Smooth muscle cell (in vitro differentiated cells): ENCODE results near the gene USP24. TPM values are rescaled to one million over a fixed set of nuclear protein-coding genes. Genes with fewer than 3 reads are reported as not detected.

Experiments used
- DNase-seq: peaks from one replicate; lab custom pipeline; 2025; ENCODE audit not compliant: unreplicated experiment; lab: John Stamatoyannopoulos, UW
- H2AFZ ChIP-seq: fragments of 200-600 bp; sonication (generic); 2 replicates; pipeline ENCODE4 v1.6.0; 2016; ENCODE audit warnings: antibody characterized with exemption, low read depth, mild to moderate bottlenecking
- H3F3A ChIP-seq: fragments of 200-600 bp; sonication (generic); 2 replicates; pipeline ENCODE4 v1.6.0; 2017; ENCODE audit warnings: antibody characterized with exemption, low read depth
- H3K27ac ChIP-seq: fragments of 200-600 bp; sonication (generic); 2 replicates; pipeline ENCODE4 v1.5.1; 2016; ENCODE audit warnings: low read depth, mild to moderate bottlenecking
- H3K27me3 ChIP-seq: fragments of 200-600 bp; sonication (generic); 2 replicates; pipeline ENCODE4 v1.6.1; 2016; ENCODE audit warnings: low read depth, mild to moderate bottlenecking
- H3K36me3 ChIP-seq: fragments of 200-600 bp; sonication (generic); 2 replicates; pipeline ENCODE4 v1.5.1; 2016; ENCODE audit warnings: low read depth
- H3K4me1 ChIP-seq: fragments of 200-600 bp; sonication (generic); 2 replicates; pipeline ENCODE4 v1.5.1; 2016; ENCODE audit warnings: low read depth
- H3K4me2 ChIP-seq: fragments of 200-600 bp; sonication (generic); 2 replicates; pipeline ENCODE4 v1.6.0; 2016; ENCODE audit warnings: mild to moderate bottlenecking
- H3K4me3 ChIP-seq: fragments of 200-600 bp; sonication (generic); 2 replicates; pipeline ENCODE4 v1.5.1; 2016; ENCODE audit warnings: mild to moderate bottlenecking
- H3K79me2 ChIP-seq: fragments of 200-600 bp; sonication (generic); 2 replicates; pipeline ENCODE4 v1.6.0; 2016; ENCODE audit warnings: low read depth, mild to moderate bottlenecking
- H3K9ac ChIP-seq: fragments of 200-600 bp; sonication (generic); 2 replicates; pipeline ENCODE4 v1.6.0; 2016; ENCODE audit warnings: low read depth
- H3K9me3 ChIP-seq: fragments of 200-600 bp; sonication (generic); replicated peaks from 2 replicates; pipeline ENCODE4 v1.5.1; 2016; ENCODE audit warnings: low read depth
- H4K20me1 ChIP-seq: fragments of 200-600 bp; sonication (generic); 2 replicates; pipeline ENCODE4 v1.6.0; 2016; ENCODE audit warnings: low read depth
- WGBS: methylation state at CpG from one replicate; pipeline ENCODE4 v1.1.7; 2016; ENCODE audit warnings: low lambda C conversion rate; 5-methylcytosine and 5-hydroxymethylcytosine counted together
- polyA plus RNA-seq: library from polyadenylated mRNA; unstranded; fragments of >200 nt; fragmentation: Nextera tagmentation; extraction: Ambion mirVana; gene quantifications from 2 replicates; pipeline ENCODE4 v1.2.1, GENCODE V29; 2016
- total RNA-seq: library from RNA; depleted of rRNA; stranded (reverse); fragments of >200 nt; gene quantifications from 2 replicates; pipeline ENCODE4 v1.2.3, GENCODE V29; 2014
- TF ChIP-seq, protein P1 (sequence below): fragments of 200-600 bp; sonication (generic); IDR thresholded peaks from 2 replicates; pipeline ENCODE4 v1.5.1; 2017; ENCODE audit warnings: borderline replicate concordance, mild to moderate bottlenecking, antibody characterized with exemption; ENCODE audit not compliant: insufficient read depth, poor library complexity, severe bottlenecking

The USP24 gene
- total and polyA plus RNA-seq, 2 experiments from 2014 or later: 3.6 to 25.9 TPM

- H4K20me1 ChIP-seq: peaks cover 10% of the 10 kb centered on the region
- H3K9me3 ChIP-seq: no peaks in the 10 kb centered on the region
- no peak overlapping the region for H3K9ac ChIP-seq
- TF ChIP-seq, protein P1, sequence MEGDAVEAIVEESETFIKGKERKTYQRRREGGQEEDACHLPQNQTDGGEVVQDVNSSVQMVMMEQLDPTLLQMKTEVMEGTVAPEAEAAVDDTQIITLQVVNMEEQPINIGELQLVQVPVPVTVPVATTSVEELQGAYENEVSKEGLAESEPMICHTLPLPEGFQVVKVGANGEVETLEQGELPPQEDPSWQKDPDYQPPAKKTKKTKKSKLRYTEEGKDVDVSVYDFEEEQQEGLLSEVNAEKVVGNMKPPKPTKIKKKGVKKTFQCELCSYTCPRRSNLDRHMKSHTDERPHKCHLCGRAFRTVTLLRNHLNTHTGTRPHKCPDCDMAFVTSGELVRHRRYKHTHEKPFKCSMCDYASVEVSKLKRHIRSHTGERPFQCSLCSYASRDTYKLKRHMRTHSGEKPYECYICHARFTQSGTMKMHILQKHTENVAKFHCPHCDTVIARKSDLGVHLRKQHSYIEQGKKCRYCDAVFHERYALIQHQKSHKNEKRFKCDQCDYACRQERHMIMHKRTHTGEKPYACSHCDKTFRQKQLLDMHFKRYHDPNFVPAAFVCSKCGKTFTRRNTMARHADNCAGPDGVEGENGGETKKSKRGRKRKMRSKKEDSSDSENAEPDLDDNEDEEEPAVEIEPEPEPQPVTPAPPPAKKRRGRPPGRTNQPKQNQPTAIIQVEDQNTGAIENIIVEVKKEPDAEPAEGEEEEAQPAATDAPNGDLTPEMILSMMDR: no peak
- H3K4me3 ChIP-seq: no peak overlapping the region
- no peaks in the 10 kb centered on the region for H3K79me2 ChIP-seq
- no peaks in the 10 kb centered on the region for H3K4me1 ChIP-seq
- H3K27ac ChIP-seq: no peak overlapping the region
- no peaks in the 10 kb centered on the region for H3F3A ChIP-seq
- no peak overlapping the region for H2AFZ ChIP-seq
- no peak for DNase-seq
- WGBS: 100% methylated on average over 1 of the region's 1 CpG
- H3K27me3 ChIP-seq: no peaks in the 10 kb centered on the region
- H3K36me3 ChIP-seq: peaks cover 6% of the 10 kb centered on the region
- no peak overlapping the region for H3K4me2 ChIP-seq
These were observed 44.7 kb downstream of the USP24 start for GRCh38 chr1:55170426-55170825.

DNA sequence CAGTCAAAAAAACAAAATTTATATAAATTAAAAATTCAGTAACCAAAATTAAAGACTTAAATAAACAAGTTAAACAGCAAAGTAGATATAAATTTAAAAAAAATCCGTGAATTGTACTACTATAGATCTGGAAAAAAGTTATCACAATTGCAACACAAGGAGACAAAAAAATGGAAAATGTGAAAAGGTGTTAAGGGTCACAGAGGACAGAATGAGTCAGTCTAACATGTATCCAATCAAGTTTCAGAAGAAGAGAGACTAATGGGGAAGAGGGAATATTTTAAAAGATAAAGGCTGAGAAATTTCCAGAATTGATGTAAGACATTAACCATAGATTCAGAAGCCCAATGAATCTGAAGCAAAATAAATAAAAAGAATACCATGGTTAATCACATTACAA lies 46.0 kb downstream of the USP24 start:
- Histone ChIP-seq H3K36me3 (peaks cover 10% of the 10 kb centered on the region), H3F3A (no peaks in the 10 kb centered on the region), H2AFZ (no peak overlapping the region), H3K27ac (no peak overlapping the region), H4K20me1 (peaks cover 10% of the 10 kb centered on the region), H3K4me2 (no peak overlapping the region), H3K27me3 (no peaks in the 10 kb centered on the region), H3K4me1 (no peaks in the 10 kb centered on the region), H3K9ac (no peak overlapping the region), H3K4me3 (no peak overlapping the region), H3K9me3 (no peaks in the 10 kb centered on the region), H3K79me2 (no peaks in the 10 kb centered on the region)
- DNase-seq: no peak
- TF ChIP-seq, protein P1: no peak
- WGBS: 96% methylated on average over 1 of the region's 1 CpG

- peaks cover 10% of the 10 kb centered on the region for H3K36me3 ChIP-seq
- H3K9me3 ChIP-seq: no peaks in the 10 kb centered on the region
- H4K20me1 ChIP-seq: peaks cover 13% of the 10 kb centered on the region
- no peaks in the 10 kb centered on the region for H3K4me1 ChIP-seq
- H3K79me2 ChIP-seq: no peaks in the 10 kb centered on the region
- H3K9ac ChIP-seq: no peak overlapping the region
- WGBS: 85% methylated on average over 4 of the region's 4 CpGs
- H3K4me2 ChIP-seq: no peak overlapping the region
- H3K4me3 ChIP-seq: no peak overlapping the region
- no peak for DNase-seq
- no peak overlapping the region for H2AFZ ChIP-seq
- H3K27ac ChIP-seq: no peak overlapping the region
- no peaks in the 10 kb centered on the region for H3F3A ChIP-seq
- no peaks in the 10 kb centered on the region for H3K27me3 ChIP-seq
- TF ChIP-seq, protein P1: no peak
These were observed 46.8 kb downstream of the USP24 start for GRCh38 chr1:55168353-55168752.

- Histone ChIP-seq H3K4me3 (no peak overlapping the region), H3F3A (no peaks in the 10 kb centered on the region), H3K36me3 (peaks cover 10% of the 10 kb centered on the region), H3K27ac (no peak overlapping the region), H3K27me3 (no peaks in the 10 kb centered on the region), H3K4me1 (no peaks in the 10 kb centered on the region), H3K4me2 (no peak overlapping the region), H3K9ac (no peak overlapping the region), H2AFZ (no peak overlapping the region), H4K20me1 (peaks cover 11% of the 10 kb centered on the region), H3K79me2 (no peaks in the 10 kb centered on the region), H3K9me3 (no peaks in the 10 kb centered on the region)
- no peak for DNase-seq
- WGBS: 91% methylated on average over 6 of the region's 6 CpGs
- TF ChIP-seq, protein P1: no peak
These were observed 47.8 kb downstream of the USP24 start for GRCh38 chr1:55167224-55167871.
